ENCODE measurements around the gene NFATC2IP. TPM values are rescaled to one million over a fixed set of nuclear protein-coding genes. Genes with fewer than 3 reads are reported as not detected.

The NFATC2IP gene
- polyA plus RNA-seq, 1 experiment, result 22.3 TPM

DNA sequence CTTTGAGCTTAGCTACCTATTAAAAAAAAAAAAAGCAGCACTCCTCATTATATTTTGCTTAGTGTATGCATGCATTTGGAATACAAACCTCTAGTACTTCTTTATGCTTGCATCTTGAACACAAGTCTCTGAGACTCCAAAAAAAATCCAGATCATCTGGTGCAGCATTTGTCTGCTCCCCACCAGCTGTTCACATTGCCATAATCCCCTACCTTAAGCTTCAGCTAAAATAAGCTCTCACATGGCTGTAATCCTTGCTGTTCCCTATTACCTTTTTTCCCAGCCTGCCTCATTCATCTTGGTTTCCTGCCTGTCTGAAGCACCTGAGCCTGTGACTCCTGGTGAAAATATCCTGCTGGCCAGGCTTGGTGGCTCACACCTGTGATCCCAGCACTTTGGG, 7.5 kb upstream of the NFATC2IP start:
- TF ChIP-seq, protein P1, sequence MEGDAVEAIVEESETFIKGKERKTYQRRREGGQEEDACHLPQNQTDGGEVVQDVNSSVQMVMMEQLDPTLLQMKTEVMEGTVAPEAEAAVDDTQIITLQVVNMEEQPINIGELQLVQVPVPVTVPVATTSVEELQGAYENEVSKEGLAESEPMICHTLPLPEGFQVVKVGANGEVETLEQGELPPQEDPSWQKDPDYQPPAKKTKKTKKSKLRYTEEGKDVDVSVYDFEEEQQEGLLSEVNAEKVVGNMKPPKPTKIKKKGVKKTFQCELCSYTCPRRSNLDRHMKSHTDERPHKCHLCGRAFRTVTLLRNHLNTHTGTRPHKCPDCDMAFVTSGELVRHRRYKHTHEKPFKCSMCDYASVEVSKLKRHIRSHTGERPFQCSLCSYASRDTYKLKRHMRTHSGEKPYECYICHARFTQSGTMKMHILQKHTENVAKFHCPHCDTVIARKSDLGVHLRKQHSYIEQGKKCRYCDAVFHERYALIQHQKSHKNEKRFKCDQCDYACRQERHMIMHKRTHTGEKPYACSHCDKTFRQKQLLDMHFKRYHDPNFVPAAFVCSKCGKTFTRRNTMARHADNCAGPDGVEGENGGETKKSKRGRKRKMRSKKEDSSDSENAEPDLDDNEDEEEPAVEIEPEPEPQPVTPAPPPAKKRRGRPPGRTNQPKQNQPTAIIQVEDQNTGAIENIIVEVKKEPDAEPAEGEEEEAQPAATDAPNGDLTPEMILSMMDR (IDR thresholded peaks at IDR 0.05; ENCODE audit: low read depth, low read length), result no peak
- Histone ChIP-seq H3K4me3 (ENCODE audit: low read depth, low read length) (no peak overlapping the region), H3K27me3 (ENCODE audit: control insufficient read depth, insufficient read depth, low read length) (no peaks in the 10 kb centered on the region), H3K9me3 (ENCODE audit: control insufficient read depth, insufficient read depth, low read length) (no peaks in the 10 kb centered on the region), H3K27ac (ENCODE audit: low read depth, low read length) (no peak overlapping the region)
- no peak for DNase-seq (ENCODE audit: low read depth, low spot score)
- CTCF ChIA-PET, result interaction anchor here (0.6 to 2.3 kb wide), 2 partner anchors 65 to 96 kb away, joined by 4 to 18 read pairs; partner anchors contain the start of gene TUFM
- POLR2A ChIA-PET, result interaction anchor here (0.6 kb wide), 1 partner anchor 71 kb away, joined by 5 read pairs; no protein-coding TSS in a partner anchor

DNA sequence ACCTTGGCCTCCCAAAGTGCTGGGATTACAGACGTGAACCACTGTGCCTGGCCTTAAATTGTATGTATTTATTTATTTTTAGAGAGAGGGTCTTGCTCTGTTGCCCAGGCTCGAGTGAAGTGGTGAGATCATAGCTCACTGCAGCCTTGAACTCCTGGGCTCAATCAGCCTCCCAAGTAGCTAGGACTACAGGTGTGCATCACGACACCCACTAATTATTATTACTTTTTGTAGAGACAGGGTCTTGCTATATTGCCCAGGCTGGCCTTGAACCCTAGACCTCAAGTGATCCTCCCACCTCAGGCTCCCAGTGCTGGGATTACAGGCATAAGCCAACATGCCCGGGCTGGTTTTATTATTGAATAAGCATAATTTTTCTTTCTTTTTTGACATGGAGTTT, 4.1 kb upstream of the NFATC2IP start:
- Histone ChIP-seq H3K4me3 (ENCODE audit: low read depth, low read length) (no peak overlapping the region), H3K27ac (ENCODE audit: low read depth, low read length) (no peak overlapping the region), H3K27me3 (ENCODE audit: control insufficient read depth, insufficient read depth, low read length) (no peaks in the 10 kb centered on the region), H3K9me3 (ENCODE audit: control insufficient read depth, insufficient read depth, low read length) (no peaks in the 10 kb centered on the region; the same call in 1 of the 2 replicates)
- no peak for DNase-seq (ENCODE audit: low read depth, low spot score)
- TF ChIP-seq, protein P1 (IDR thresholded peaks at IDR 0.05; ENCODE audit: low read depth, low read length), result no peak
- POLR2A ChIA-PET, result no interaction called here
- CTCF ChIA-PET, result interaction anchor here (2.4 kb wide), 1 partner anchor 125 kb away, joined by 10 read pairs; the partner anchor contains the start of gene ATXN2L

DNA sequence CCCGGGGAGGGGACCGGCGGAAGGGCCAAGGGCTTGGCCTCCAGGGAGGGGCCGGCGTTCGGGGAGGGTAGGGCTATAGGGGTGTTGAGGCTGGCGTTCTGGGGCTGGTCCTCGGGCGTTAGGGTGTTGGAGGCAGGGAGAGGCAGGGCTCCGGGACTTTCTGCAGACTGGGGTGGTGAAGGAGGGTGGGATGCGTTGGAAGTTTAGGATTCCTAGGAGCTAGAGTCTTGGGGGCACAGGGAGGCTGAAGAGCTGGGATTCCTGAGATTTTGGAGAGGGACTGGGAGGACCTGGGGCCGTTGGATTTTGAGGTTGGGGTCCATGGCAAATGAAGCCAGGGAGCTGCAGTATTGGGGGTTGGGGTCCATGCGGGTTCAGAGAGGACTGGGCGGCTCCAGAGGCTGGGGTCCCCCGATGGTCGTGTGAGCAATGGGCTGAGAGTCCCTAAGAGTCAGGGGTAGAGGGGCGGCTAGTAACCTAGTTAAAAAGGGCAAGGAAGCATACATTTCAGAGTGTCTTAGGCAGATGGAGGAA, 740 bp downstream of the NFATC2IP start:
- ChIA-PET POLR2A (no interaction called here), CTCF (interaction anchor here (0.9 kb wide), 1 partner anchor 23 kb away, joined by 3 read pairs; the partner anchor contains the start of gene SPNS1)
- Histone ChIP-seq H3K9me3 (ENCODE audit: control insufficient read depth, insufficient read depth, low read length) (no peaks in the 10 kb centered on the region; the same call in 1 of the 2 replicates), H3K4me3 (ENCODE audit: low read depth, low read length) (peak overlapping the region; percentile 78), H3K27me3 (ENCODE audit: control insufficient read depth, insufficient read depth, low read length) (no peaks in the 10 kb centered on the region), H3K27ac (ENCODE audit: low read depth, low read length) (no peak overlapping the region)
- no peak for DNase-seq (ENCODE audit: low read depth, low spot score)
- TF ChIP-seq, protein P1 (IDR thresholded peaks at IDR 0.05; ENCODE audit: low read depth, low read length), result no peak

DNA sequence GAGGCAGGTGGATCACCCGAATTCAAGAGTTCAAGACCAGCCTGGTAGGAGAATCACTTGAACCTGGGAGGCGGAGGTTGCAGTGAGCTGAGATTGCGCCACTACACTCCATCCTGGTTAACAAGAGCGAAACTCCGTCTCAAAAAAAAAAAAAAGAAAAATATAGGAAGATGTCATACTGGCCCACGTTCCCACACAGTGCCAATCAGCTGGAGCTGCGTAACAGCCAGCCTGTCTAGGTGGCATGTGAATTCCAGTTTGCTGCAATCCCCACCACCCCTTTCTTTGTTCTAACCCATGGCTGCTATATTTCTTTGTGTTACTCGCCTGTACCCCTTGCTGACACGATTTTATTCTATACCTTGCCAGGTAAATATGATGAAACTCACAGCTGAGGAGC, 7.5 kb downstream of the NFATC2IP start:
- CTCF ChIA-PET, result interaction anchor here (1.3 kb wide), 1 partner anchor 16 kb away, joined by 4 read pairs; no protein-coding TSS in a partner anchor
- POLR2A ChIA-PET, result interaction anchor here (0.6 kb wide), 1 partner anchor 71 kb away, joined by 3 read pairs; no protein-coding TSS in a partner anchor
- no peak overlapping the region for H3K4me3 ChIP-seq (ENCODE audit: low read depth, low read length)
- DNase-seq (ENCODE audit: low read depth, low spot score), result no peak
- TF ChIP-seq, protein P1 (IDR thresholded peaks at IDR 0.05; ENCODE audit: low read depth, low read length), result no peak
- no peaks in the 10 kb centered on the region for H3K27me3 ChIP-seq (ENCODE audit: control insufficient read depth, insufficient read depth, low read length)
- H3K27ac ChIP-seq (ENCODE audit: low read depth, low read length), result no peak overlapping the region
- no peaks in the 10 kb centered on the region for H3K9me3 ChIP-seq (ENCODE audit: control insufficient read depth, insufficient read depth, low read length)

DNA sequence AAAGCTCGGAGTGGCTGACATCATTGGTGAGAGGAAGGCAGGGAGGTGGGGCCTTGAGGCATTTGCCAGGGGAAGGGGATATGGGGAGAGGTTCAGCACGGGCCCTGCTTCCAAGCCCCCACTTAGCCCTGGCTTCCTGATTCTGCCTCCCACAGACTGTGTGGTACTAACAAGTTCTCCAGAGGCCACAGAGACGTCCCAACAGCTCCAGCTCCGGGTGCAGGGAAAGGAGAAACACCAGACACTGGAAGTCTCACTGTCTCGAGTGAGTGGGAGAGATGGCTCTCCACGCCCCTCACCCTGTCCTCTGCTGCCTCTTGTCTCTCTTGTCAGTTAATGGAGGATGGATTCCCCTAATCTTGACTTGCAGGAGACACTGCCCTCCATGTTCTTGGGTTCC, 8.1 kb downstream of the NFATC2IP start:
- Histone ChIP-seq H3K27ac (ENCODE audit: low read depth, low read length) (no peak overlapping the region), H3K4me3 (ENCODE audit: low read depth, low read length) (no peak overlapping the region), H3K27me3 (ENCODE audit: control insufficient read depth, insufficient read depth, low read length) (no peaks in the 10 kb centered on the region), H3K9me3 (ENCODE audit: control insufficient read depth, insufficient read depth, low read length) (no peaks in the 10 kb centered on the region)
- ChIA-PET POLR2A (no interaction called here), CTCF (interaction anchor here (1.3 kb wide), 1 partner anchor 15 kb away, joined by 4 read pairs; no protein-coding TSS in a partner anchor)
- TF ChIP-seq, protein P1 (IDR thresholded peaks at IDR 0.05; ENCODE audit: low read depth, low read length), result no peak
- DNase-seq (ENCODE audit: low read depth, low spot score), result no peak

All from AG04450 (cell line).